Ovary (tissue), 3 donors: ENCODE results near the gene AFAP1L2.

Experiments used
- EP300 ChIP-seq: sonication (generic); formaldehyde crosslinking; IDR thresholded peaks from one replicate; pipeline ENCODE4 v1.6.1; 2017; ENCODE audit warnings: antibody characterized with exemption
- POLR2A ChIP-seq: fragments of 450-650 bp; IDR thresholded peaks from one replicate; pipeline ENCODE4 v1.6.1; 2017; ENCODE audit warnings: antibody characterized with exemption, mild to moderate bottlenecking, moderate library complexity
- TF ChIP-seq, protein P1 (sequence below), 3 donors: fragments of 450-650 bp in 2 of 3; fragments of 200-600 bp in 1 of 3; IDR thresholded peaks; one replicate each; pipeline versions ENCODE4 v1.5.1 to v1.8.0; 2016 to 2022; ENCODE audit warnings: antibody characterized with exemption in 3 of 3, mild to moderate bottlenecking in 1 of 3
- donor health status: DM: no; HTN: no; CAD: no.

DNA sequence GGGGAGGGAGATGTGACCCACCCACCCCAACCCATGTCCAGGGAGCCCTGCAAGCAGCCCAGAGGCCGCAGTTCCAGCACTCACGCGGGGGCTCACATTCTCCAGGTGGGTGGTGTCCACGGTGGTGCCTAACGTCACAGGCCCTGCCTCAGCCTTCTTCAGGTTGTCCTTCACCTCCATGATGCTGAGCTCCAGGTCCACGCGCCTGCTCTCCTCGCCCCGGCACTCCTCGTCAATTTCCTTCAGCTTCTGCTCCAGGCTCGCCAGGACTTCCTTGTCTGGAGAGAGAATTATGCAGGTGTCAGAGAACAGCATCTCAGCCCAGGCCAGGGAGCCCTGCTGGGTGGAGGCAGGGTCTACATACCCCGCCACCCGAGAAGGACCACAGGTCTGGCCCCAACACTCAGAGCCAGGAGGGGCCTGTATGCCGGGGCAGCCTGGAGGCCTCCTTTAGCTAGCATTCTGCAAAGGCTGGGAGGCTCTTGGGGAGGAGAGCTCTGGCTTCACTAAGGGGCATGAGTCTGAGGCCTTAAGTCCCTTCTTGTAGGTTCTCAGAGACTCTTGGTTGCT is 107.1 kb downstream of the AFAP1L2 start:
- TF ChIP-seq, protein P1, sequence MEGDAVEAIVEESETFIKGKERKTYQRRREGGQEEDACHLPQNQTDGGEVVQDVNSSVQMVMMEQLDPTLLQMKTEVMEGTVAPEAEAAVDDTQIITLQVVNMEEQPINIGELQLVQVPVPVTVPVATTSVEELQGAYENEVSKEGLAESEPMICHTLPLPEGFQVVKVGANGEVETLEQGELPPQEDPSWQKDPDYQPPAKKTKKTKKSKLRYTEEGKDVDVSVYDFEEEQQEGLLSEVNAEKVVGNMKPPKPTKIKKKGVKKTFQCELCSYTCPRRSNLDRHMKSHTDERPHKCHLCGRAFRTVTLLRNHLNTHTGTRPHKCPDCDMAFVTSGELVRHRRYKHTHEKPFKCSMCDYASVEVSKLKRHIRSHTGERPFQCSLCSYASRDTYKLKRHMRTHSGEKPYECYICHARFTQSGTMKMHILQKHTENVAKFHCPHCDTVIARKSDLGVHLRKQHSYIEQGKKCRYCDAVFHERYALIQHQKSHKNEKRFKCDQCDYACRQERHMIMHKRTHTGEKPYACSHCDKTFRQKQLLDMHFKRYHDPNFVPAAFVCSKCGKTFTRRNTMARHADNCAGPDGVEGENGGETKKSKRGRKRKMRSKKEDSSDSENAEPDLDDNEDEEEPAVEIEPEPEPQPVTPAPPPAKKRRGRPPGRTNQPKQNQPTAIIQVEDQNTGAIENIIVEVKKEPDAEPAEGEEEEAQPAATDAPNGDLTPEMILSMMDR (IDR thresholded peaks at IDR 0.05), result no peak
- no peak for TF ChIP-seq POLR2A
- TF ChIP-seq EP300, result no peak
